Measurements from ENCODE around the gene KNL1. TPM values are rescaled to one million over a fixed set of nuclear protein-coding genes. Genes with fewer than 3 reads are reported as not detected.
A peak's percentile ranks its signal among the peaks of the same experiment; 100 is the strongest.

Gene KNL1
- total RNA-seq, 1 experiment from 2014 or later: 19.7 TPM

DNA sequence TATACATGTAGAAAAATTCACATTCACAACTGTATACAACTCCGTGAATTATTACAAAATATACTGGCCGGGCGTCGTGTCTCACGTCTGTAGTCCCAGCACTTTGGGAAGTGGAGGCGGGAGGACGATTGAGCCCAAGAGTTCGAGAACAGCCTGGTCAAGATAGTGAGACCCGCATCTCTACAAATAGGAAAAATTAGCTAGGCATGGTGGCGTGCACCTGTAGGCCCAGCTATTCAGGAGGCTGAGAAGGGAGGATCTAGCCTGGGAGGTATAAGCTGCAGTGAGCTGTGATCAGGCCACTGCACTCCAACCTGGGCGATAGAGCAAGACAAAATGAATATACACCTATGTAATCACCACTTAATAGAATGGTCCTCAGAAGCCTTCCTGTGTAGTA lies 102.2 kb downstream of the KNL1 start:
- no peak overlapping the region for H2BK20ac ChIP-seq (ENCODE audit: low read depth, low read length, poor library complexity, severe bottlenecking)
- no peak overlapping the region for H3K4ac ChIP-seq (ENCODE audit: low read depth, low read length)
- no peak overlapping the region for H2BK15ac ChIP-seq (ENCODE audit: low read depth, low read length)
- Mint-ChIP-seq H3K27me3 (ENCODE audit: low read depth) (no peaks in the 10 kb centered on the region; the same call in 1 of the 2 replicates), H3K27ac (no peak overlapping the region), H3K4me1 (peaks cover 7 to 17% of the 10 kb centered on the region in 2 experiments), H3K9me3 (no peaks in the 10 kb centered on the region; a peak in 1 of 5 replicates), H3K36me3 (ENCODE audit: insufficient read depth in 1 of 3, low read depth in 3 of 3) (peaks cover 8 to 41% (median 34%) of the 10 kb centered on the region in 3 experiments; a peak in 6 of 7 replicates), H3K4me3 (peak overlapping the region; percentile 87 to 98)
- no peak overlapping the region for H2BK120ac ChIP-seq (ENCODE audit: low read depth, low read length, poor library complexity, severe bottlenecking)
- no peaks in the 10 kb centered on the region; the same call in 1 of the 2 replicates for H3K4me1 ChIP-seq (ENCODE audit: insufficient read depth, low read length)
- H4K91ac ChIP-seq (ENCODE audit: insufficient read length, low read depth, low read length): no peak overlapping the region
- H2BK12ac ChIP-seq (ENCODE audit: insufficient read length, low read depth, low read length): no peak overlapping the region
- H3K23ac ChIP-seq (ENCODE audit: insufficient read length, low read depth, low read length): no peak overlapping the region
- no peak for DNase-seq
- no peaks in the 10 kb centered on the region; the same call in 1 of the 2 replicates for H3K79me2 ChIP-seq (ENCODE audit: insufficient read depth, low read length)
- no peak for TF ChIP-seq CTCF (conservative IDR thresholded peaks at IDR 0.05)
- no peaks in the 10 kb centered on the region for H3K9me3 ChIP-seq (ENCODE audit: control insufficient read depth, low read depth, low read length)
- no peak overlapping the region for H3K27ac ChIP-seq (ENCODE audit: insufficient read length, low read depth, low read length)
- H3K14ac ChIP-seq (ENCODE audit: insufficient read depth, low read length): no peak overlapping the region
- no peaks in the 10 kb centered on the region for H3K23me2 ChIP-seq (ENCODE audit: insufficient read length, low read depth, low read length, poor library complexity, severe bottlenecking)
- no peak overlapping the region for H3K9ac ChIP-seq (ENCODE audit: extremely low read depth, insufficient read length, low read length)
- H3K27me3 ChIP-seq (ENCODE audit: insufficient read depth, low read length): no peaks in the 10 kb centered on the region
- no peak overlapping the region for H2AFZ ChIP-seq (ENCODE audit: low read length)
- H3K18ac ChIP-seq (ENCODE audit: insufficient read length, low read depth, low read length): no peak overlapping the region
- no peak overlapping the region for H2AK5ac ChIP-seq (ENCODE audit: insufficient read length, low read length)
- no peak overlapping the region for H4K8ac ChIP-seq (replicated peaks; ENCODE audit: insufficient read length, low read depth, low read length)
- no peaks in the 10 kb centered on the region for H4K20me1 ChIP-seq (ENCODE audit: control insufficient read depth, insufficient read depth, insufficient read length)
- no peak overlapping the region for H3T11ph ChIP-seq (ENCODE audit: low read length)
- no peak overlapping the region for H2BK5ac ChIP-seq (ENCODE audit: insufficient read length, low read length)
- no peak overlapping the region for H3K56ac ChIP-seq (ENCODE audit: insufficient read length, low read depth, low read length)
- H4K5ac ChIP-seq (ENCODE audit: insufficient read length, low read depth, low read length): no peak overlapping the region
- WGBS (ENCODE audit: extremely low coverage, insufficient read length, low lambda C conversion rate): no CpG with 5 or more reads among the region's 11 CpGs
- H3K4me2 ChIP-seq (ENCODE audit: insufficient read depth, insufficient read length, low read length): peak overlapping the region; percentile 83
- H3K79me1 ChIP-seq (ENCODE audit: insufficient read depth, low read depth, low read length, poor library complexity, severe bottlenecking): no peaks in the 10 kb centered on the region
